CD14-positive monocyte (primary cell): ENCODE measurements around the gene APLN. TPM values are rescaled to one million over a fixed set of nuclear protein-coding genes. Genes with fewer than 3 reads are reported as not detected.

Experiments used
- DNase-seq, 3 donors: peaks; one replicate each; pipeline ENCODE4 v3.0.0-alpha.2; 2011 to 2022
- H2AFZ ChIP-seq: 2 replicates; pipeline ENCODE4 v1.6.0; 2012; ENCODE audit warnings: mild to moderate bottlenecking, low read depth, low read length, inconsistent platforms; ENCODE audit not compliant: insufficient read depth, poor library complexity, severe bottlenecking
- H3K27ac ChIP-seq, 2 donors: 1 replicate in 1 of 2; 2 replicates in 1 of 2; pipeline ENCODE4 v1.5.1; 2012 to 2013; ENCODE audit warnings: low read length in 2 of 2, control low read depth in 1 of 2, inconsistent platforms in 1 of 2, low read depth in 1 of 2, mild to moderate bottlenecking in 1 of 2
- H3K27me3 ChIP-seq, 2 donors: one replicate each; pipeline versions ENCODE4 v1.6.0 to v1.6.1; 2011 to 2013; ENCODE audit warnings: low read length in 2 of 2; ENCODE audit not compliant: control insufficient read depth in 2 of 2, insufficient read depth in 2 of 2
- H3K36me3 ChIP-seq, 2 donors: replicated peaks in 1 of 2; 1 replicate in 1 of 2; 2 replicates in 1 of 2; pipeline versions ENCODE4 v1.5.1 to v1.6.1; 2012 to 2013; ENCODE audit warnings: low read length in 2 of 2, control low read depth in 1 of 2, inconsistent platforms in 1 of 2, mild to moderate bottlenecking in 1 of 2; ENCODE audit not compliant: insufficient read depth in 2 of 2, control insufficient read depth in 1 of 2
- H3K4me1 ChIP-seq, 2 donors: 1 replicate in 1 of 2; 2 replicates in 1 of 2; pipeline versions ENCODE4 v1.5.1 to v1.6.1; 2012 to 2013; ENCODE audit warnings: low read length in 2 of 2, control low read depth in 1 of 2, inconsistent platforms in 1 of 2, mild to moderate bottlenecking in 1 of 2, moderate library complexity in 1 of 2; ENCODE audit not compliant: insufficient read depth in 2 of 2, control insufficient read depth in 1 of 2
- H3K4me2 ChIP-seq: replicated peaks from 2 replicates; pipeline ENCODE3; 2012; ENCODE audit warnings: low read length, moderate library complexity, mild to moderate bottlenecking; ENCODE audit not compliant: poor library complexity, severe bottlenecking; ENCODE audit errors: extremely low read depth
- H3K4me3 ChIP-seq, 3 experiments: fragments of 200-600 bp in 1 of 3; sonication (generic) in 1 of 3; replicated peaks in 1 of 3; 1 replicate in 2 of 3; 2 replicates in 1 of 3; pipeline ENCODE4 v1.5.1; 2011 to 2013; ENCODE audit warnings: low read length in 3 of 3, mild to moderate bottlenecking in 3 of 3, control low read depth in 2 of 3, low read depth in 2 of 3, inconsistent platforms in 1 of 3, moderate library complexity in 1 of 3
- H3K79me2 ChIP-seq: 2 replicates; pipeline ENCODE4 v1.6.0; 2012; ENCODE audit warnings: mild to moderate bottlenecking, control low read depth, inconsistent platforms, low read length, moderate library complexity; ENCODE audit not compliant: insufficient read depth
- H3K9ac ChIP-seq: 2 replicates; pipeline ENCODE4 v1.6.0; 2017; ENCODE audit warnings: low read length, mild to moderate bottlenecking; ENCODE audit not compliant: insufficient read depth, poor library complexity, severe bottlenecking
- H3K9me3 ChIP-seq, 2 donors: replicated peaks in 1 of 2; 1 replicate in 1 of 2; 2 replicates in 1 of 2; pipeline versions ENCODE4 v1.5.1 to v1.6.1; 2012 to 2013; ENCODE audit warnings: low read length in 2 of 2, control low read depth in 1 of 2; ENCODE audit not compliant: control insufficient read depth in 1 of 2, insufficient read depth in 1 of 2
- H4K20me1 ChIP-seq: 2 replicates; pipeline ENCODE4 v1.6.0; 2012; ENCODE audit warnings: mild to moderate bottlenecking, low read length, control low read depth, moderate library complexity; ENCODE audit not compliant: insufficient read depth
- H3K27ac Mint-ChIP-seq, 7 donors: one replicate each; pipeline ENCODE4 v1.8.0; 2020; ENCODE audit warnings: mild to moderate bottlenecking in 7 of 7, mixed read lengths in 7 of 7, moderate library complexity in 6 of 7, inconsistent platforms in 2 of 7
- H3K27me3 Mint-ChIP-seq, 3 donors: one replicate each; pipeline ENCODE4 v1.8.0; 2021 to 2022; ENCODE audit warnings: low read depth in 3 of 3, mild to moderate bottlenecking in 3 of 3, mixed read lengths in 3 of 3, moderate library complexity in 3 of 3, inconsistent platforms in 1 of 3
- H3K36me3 Mint-ChIP-seq, 2 donors: one replicate each; pipeline ENCODE4 v1.8.0; 2020; ENCODE audit warnings: mixed read lengths in 2 of 2, inconsistent platforms in 1 of 2, mild to moderate bottlenecking in 1 of 2
- H3K4me1 Mint-ChIP-seq: one replicate; pipeline ENCODE4 v1.8.0; 2020; ENCODE audit warnings: mild to moderate bottlenecking, mixed read lengths
- H3K4me3 Mint-ChIP-seq, 2 donors: one replicate each; pipeline ENCODE4 v1.8.0; 2020; ENCODE audit warnings: mild to moderate bottlenecking in 2 of 2, mixed read lengths in 2 of 2, moderate library complexity in 1 of 2
- H3K9me3 Mint-ChIP-seq, 7 donors: one replicate each; pipeline ENCODE4 v1.8.0; 2020 to 2022; ENCODE audit warnings: mixed read lengths in 7 of 7, mild to moderate bottlenecking in 6 of 7, moderate library complexity in 6 of 7, inconsistent platforms in 2 of 7
- WGBS: methylation state at CpG from one replicate; pipeline ENCODE4 v1.1.5; 2013; ENCODE audit warnings: missing lambda C conversion rate; ENCODE audit not compliant: insufficient coverage; 5-methylcytosine and 5-hydroxymethylcytosine counted together
- intact Hi-C, 2 donors: fragments of 100-400 bp; cut with micrococcal nuclease; formaldehyde crosslinking; loops; one replicate each; pipeline versions ENCODE4 v1.15.0 to v1.15.1; 2023
- polyA plus RNA-seq, 3 donors: library from polyadenylated mRNA; depleted of rRNA in 1 of 3; unstranded in 2 of 3; stranded (reverse) in 1 of 3; fragments of 300-500 nt in 2 of 3; fragments of >200 nt in 1 of 3; fragmentation: Illumina TruSeq in 2 of 3; gene quantifications; 1 replicate in 2 of 3; 2 replicates in 1 of 3; pipeline ENCODE4 v1.2.3, GENCODE V29; 2012 to 2021
- TF ChIP-seq, protein P1 (sequence below): fragments of 200-600 bp; IDR thresholded peaks from one replicate; pipeline ENCODE4 v1.8.0; 2022; ENCODE audit warnings: antibody characterized with exemption, mild to moderate bottlenecking

APLN gene
- polyA plus RNA-seq, 3 donors, result 0.03 TPM; not detected in 2

DNA sequence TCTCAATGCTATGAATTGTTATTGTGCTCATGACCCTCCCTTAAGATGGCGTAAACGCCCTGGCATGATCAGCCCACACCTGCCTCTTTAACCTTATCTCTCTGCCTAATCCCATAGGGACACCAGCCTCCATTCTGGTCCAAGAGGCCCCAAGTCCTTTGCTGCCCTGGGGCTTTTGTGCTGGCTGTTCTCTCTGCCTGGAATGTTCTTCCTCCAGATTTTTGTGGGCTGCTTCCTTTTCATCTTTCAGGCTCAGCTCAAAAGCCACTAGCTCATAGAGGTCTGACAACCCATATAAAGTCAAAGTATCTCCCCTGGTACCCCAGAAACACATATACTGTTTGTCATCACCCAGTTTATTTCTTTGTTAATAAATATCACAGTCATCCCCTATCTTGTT is 42.4 kb downstream of the APLN start:
- no peak overlapping the region for H2AFZ ChIP-seq
- peaks cover 11% of the 10 kb centered on the region for H3K4me1 Mint-ChIP-seq
- H3K36me3 Mint-ChIP-seq, result no peaks in the 10 kb centered on the region
- no peaks in the 10 kb centered on the region for H3K36me3 ChIP-seq
- H3K4me3 Mint-ChIP-seq, result no peak overlapping the region
- H3K4me1 ChIP-seq, result peaks cover 10% of the 10 kb centered on the region in 2 donors
- H3K79me2 ChIP-seq, result no peaks in the 10 kb centered on the region
- no peaks in the 10 kb centered on the region for H3K27me3 ChIP-seq
- DNase-seq, result no peak
- H4K20me1 ChIP-seq, result no peaks in the 10 kb centered on the region
- no peak overlapping the region for H3K4me3 ChIP-seq
- no peak overlapping the region for H3K27ac Mint-ChIP-seq
- TF ChIP-seq, protein P1, sequence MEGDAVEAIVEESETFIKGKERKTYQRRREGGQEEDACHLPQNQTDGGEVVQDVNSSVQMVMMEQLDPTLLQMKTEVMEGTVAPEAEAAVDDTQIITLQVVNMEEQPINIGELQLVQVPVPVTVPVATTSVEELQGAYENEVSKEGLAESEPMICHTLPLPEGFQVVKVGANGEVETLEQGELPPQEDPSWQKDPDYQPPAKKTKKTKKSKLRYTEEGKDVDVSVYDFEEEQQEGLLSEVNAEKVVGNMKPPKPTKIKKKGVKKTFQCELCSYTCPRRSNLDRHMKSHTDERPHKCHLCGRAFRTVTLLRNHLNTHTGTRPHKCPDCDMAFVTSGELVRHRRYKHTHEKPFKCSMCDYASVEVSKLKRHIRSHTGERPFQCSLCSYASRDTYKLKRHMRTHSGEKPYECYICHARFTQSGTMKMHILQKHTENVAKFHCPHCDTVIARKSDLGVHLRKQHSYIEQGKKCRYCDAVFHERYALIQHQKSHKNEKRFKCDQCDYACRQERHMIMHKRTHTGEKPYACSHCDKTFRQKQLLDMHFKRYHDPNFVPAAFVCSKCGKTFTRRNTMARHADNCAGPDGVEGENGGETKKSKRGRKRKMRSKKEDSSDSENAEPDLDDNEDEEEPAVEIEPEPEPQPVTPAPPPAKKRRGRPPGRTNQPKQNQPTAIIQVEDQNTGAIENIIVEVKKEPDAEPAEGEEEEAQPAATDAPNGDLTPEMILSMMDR, result no peak
- WGBS, result no CpG with 5 or more reads among the region's 2 CpGs
- intact Hi-C loops, result no loop called here
- H3K27me3 Mint-ChIP-seq, result peaks cover 0 to 6% (median 2%) of the 10 kb centered on the region in 3 donors
- no peak overlapping the region for H3K27ac ChIP-seq
- no peak overlapping the region for H3K4me2 ChIP-seq
- peaks cover 0 to 4% (median 0%) of the 10 kb centered on the region in 7 donors for H3K9me3 Mint-ChIP-seq
- no peaks in the 10 kb centered on the region for H3K9me3 ChIP-seq
- no peak overlapping the region for H3K9ac ChIP-seq

GRCh38 chrX:129609395-129609794 is 45.4 kb downstream of the APLN start:
- H3K27me3 ChIP-seq, result no peaks in the 10 kb centered on the region
- H4K20me1 ChIP-seq, result no peaks in the 10 kb centered on the region
- H3K36me3 Mint-ChIP-seq, result no peaks in the 10 kb centered on the region
- peaks cover 8 to 11% of the 10 kb centered on the region in 2 donors for H3K4me1 ChIP-seq
- TF ChIP-seq, protein P1, result no peak
- no peaks in the 10 kb centered on the region for H3K79me2 ChIP-seq
- H3K36me3 ChIP-seq, result no peaks in the 10 kb centered on the region
- H3K9me3 ChIP-seq, result no peaks in the 10 kb centered on the region
- no peak overlapping the region for H3K27ac ChIP-seq
- no peak overlapping the region for H3K27ac Mint-ChIP-seq
- no CpG with 5 or more reads among the region's 1 CpG for WGBS
- H3K9ac ChIP-seq, result no peak overlapping the region
- no peak overlapping the region for H3K4me3 ChIP-seq
- intact Hi-C loops, result loop anchor here (5.0 to 10.0 kb wide), 5 partner anchors 128 to 455 kb away; partner anchors contain the start of genes UTP14A (in 1 of the 2) and XPNPEP2 (in 1 of the 2)
- no peak overlapping the region for H2AFZ ChIP-seq
- H3K4me1 Mint-ChIP-seq, result peaks cover 12% of the 10 kb centered on the region
- H3K27me3 Mint-ChIP-seq, result peaks cover 0 to 8% (median 0%) of the 10 kb centered on the region in 3 donors
- peaks cover 0 to 4% (median 0%) of the 10 kb centered on the region in 7 donors for H3K9me3 Mint-ChIP-seq
- no peak overlapping the region for H3K4me2 ChIP-seq
- no peak overlapping the region for H3K4me3 Mint-ChIP-seq
- DNase-seq, result no peak
